Esophagus mucosa (tissue), 1 donor: ENCODE results near the gene EPHX1. TPM values are rescaled to one million over a fixed set of nuclear protein-coding genes. Genes with fewer than 3 reads are reported as not detected.
A peak's percentile ranks its signal among the peaks of the same experiment; 100 is the strongest.
"Not testable (repeated sequence)": the region's sequence is repeated elsewhere in the genome, so short reads cannot be mapped to it uniquely, and the experiment has no call there.

Source experiments
- ATAC-seq: fragments of 200-7000 bp; cut with Tn5 transposase; one replicate; pipeline ENCODE4 v1.9.1; 2020
- total RNA-seq: library from RNA; stranded (reverse); gene quantifications from one replicate; pipeline ENCODE4 v1.2.4, GENCODE V29; 2023
- donor health status: DM: yes; HTN: yes; CAD: no.

EPHX1 gene
- total RNA-seq: 89.7 TPM

- peak; percentile 81 for ATAC-seq
Observed at GRCh38 chr1:225809842-225810578, at the start of gene EPHX1. Gene EPHX1 (plus strand): TSS chr1:225810124. CDS start chr1:225828730, 18,606 bp downstream.

- no peak for ATAC-seq
Observed at GRCh38 chr1:225760531-225760930, 49.4 kb upstream of the EPHX1 start.

GRCh38 chr1:225761395-225761794, 48.5 kb upstream of the EPHX1 start:
- not testable (repeated sequence) for ATAC-seq

- ATAC-seq: no peak
Observed at GRCh38 chr1:225762002-225762441, 47.9 kb upstream of the EPHX1 start.

- no peak for ATAC-seq
Observed at GRCh38 chr1:225762444-225762843, 47.5 kb upstream of the EPHX1 start.

- no peak for ATAC-seq
Observed at GRCh38 chr1:225763716-225764548, 46.0 kb upstream of the EPHX1 start.

- peak; percentile 84 for ATAC-seq
Observed at GRCh38 chr1:225765982-225766674, 43.8 kb upstream of the EPHX1 start.

GRCh38 chr1:225766967-225767633, 42.8 kb upstream of the EPHX1 start:
- peak; percentile 11 for ATAC-seq

GRCh38 chr1:225767634-225768540, 42.0 kb upstream of the EPHX1 start:
- no peak for ATAC-seq

GRCh38 chr1:225768662-225769426, 41.1 kb upstream of the EPHX1 start:
- ATAC-seq: peak; percentile 21

GRCh38 chr1:225769687-225770086, 40.2 kb upstream of the EPHX1 start:
- ATAC-seq: no peak

GRCh38 chr1:225770561-225771248, 39.2 kb upstream of the EPHX1 start:
- ATAC-seq: no peak

GRCh38 chr1:225771661-225772322, 38.1 kb upstream of the EPHX1 start:
- ATAC-seq: no peak

GRCh38 chr1:225772323-225772768, 37.6 kb upstream of the EPHX1 start:
- ATAC-seq: peak; percentile 95

GRCh38 chr1:225772848-225773247, 37.1 kb upstream of the EPHX1 start:
- ATAC-seq: peak; percentile 48

- ATAC-seq: no peak
Observed at GRCh38 chr1:225774281-225775147, 35.4 kb upstream of the EPHX1 start.

GRCh38 chr1:225776294-225776693, 33.6 kb upstream of the EPHX1 start:
- ATAC-seq: no peak

GRCh38 chr1:225777058-225777582, 32.8 kb upstream of the EPHX1 start:
- ATAC-seq: no peak
